Effector CD8-positive, alpha-beta T cell (primary cell): ENCODE results near the gene SLC6A3.
"Not testable (repeated sequence)": the region's sequence is repeated elsewhere in the genome, so short reads cannot be mapped to it uniquely, and the experiment has no call there.

Experiments
- DNase-seq: peaks from one replicate; lab custom pipeline; 2025; lab: John Stamatoyannopoulos, UW

The SLC6A3 gene

GRCh38 chr5:1387059-1387755 is 58.0 kb downstream of the SLC6A3 start:
- no peak for DNase-seq

GRCh38 chr5:1386274-1386717 is 58.9 kb downstream of the SLC6A3 start:
- peak; percentile 56 for DNase-seq

- DNase-seq, result peak; percentile 69
Observed at GRCh38 chr5:1385395-1386273, 59.6 kb downstream of the SLC6A3 start.

- no peak for DNase-seq
Observed at GRCh38 chr5:1384521-1384920, 60.7 kb downstream of the SLC6A3 start.

GRCh38 chr5:1383886-1384401 is 61.3 kb downstream of the SLC6A3 start:
- DNase-seq, result no peak

GRCh38 chr5:1383344-1383743 is 61.9 kb downstream of the SLC6A3 start:
- no peak for DNase-seq

- DNase-seq, result no peak
Observed at GRCh38 chr5:1382248-1382700, 63.0 kb downstream of the SLC6A3 start.

- DNase-seq, result no peak
Observed at GRCh38 chr5:1381370-1382247, 63.6 kb downstream of the SLC6A3 start.

GRCh38 chr5:1380910-1381309 is 64.3 kb downstream of the SLC6A3 start:
- DNase-seq, result no peak

GRCh38 chr5:1380011-1380817 is 65.0 kb downstream of the SLC6A3 start:
- peak; percentile 25 for DNase-seq

GRCh38 chr5:1378866-1379659 is 66.2 kb downstream of the SLC6A3 start:
- DNase-seq, result no peak

- DNase-seq, result no peak
Observed at GRCh38 chr5:1378096-1378495, 67.1 kb downstream of the SLC6A3 start.

- DNase-seq, result no peak
Observed at GRCh38 chr5:1376981-1377380, 68.3 kb downstream of the SLC6A3 start.

- DNase-seq, result no peak
Observed at GRCh38 chr5:1375871-1376810, 69.1 kb downstream of the SLC6A3 start.

GRCh38 chr5:1374679-1375055 is 70.6 kb downstream of the SLC6A3 start:
- DNase-seq, result no peak

- no peak for DNase-seq
Observed at GRCh38 chr5:1374030-1374678, 71.1 kb downstream of the SLC6A3 start.

- DNase-seq, result not testable (repeated sequence)
Observed at GRCh38 chr5:1371972-1372342, 73.3 kb downstream of the SLC6A3 start.

- no peak for DNase-seq
Observed at GRCh38 chr5:1371218-1371971, 73.8 kb downstream of the SLC6A3 start.
